Adrenal gland (tissue), 12 donors: ENCODE data around the gene THPO. TPM values are rescaled to one million over a fixed set of nuclear protein-coding genes. Genes with fewer than 3 reads are reported as not detected.

Experiments
- DNase-seq, 7 donors: peaks; one replicate each; pipeline ENCODE4 v3.0.0-alpha.2; 2019 to 2020
- H3K27ac ChIP-seq, 5 donors: fragments of 200-600 bp; sonication (generic) in 4 of 5; 1 replicate in 3 of 5; 2 replicates in 2 of 5; pipeline versions ENCODE4 v1.5.1 to v1.8.0; 2016 to 2020; ENCODE audit warnings: mild to moderate bottlenecking in 1 of 5
- H3K27me3 ChIP-seq: fragments of 200-600 bp; 2 replicates; pipeline ENCODE4 v1.8.0; 2021
- H3K36me3 ChIP-seq, 2 donors: fragments of 200-600 bp; replicated peaks in 1 of 2; 1 replicate in 1 of 2; 2 replicates in 1 of 2; pipeline versions ENCODE4 v1.5.1 to v1.8.0; 2018 to 2022
- H3K4me1 ChIP-seq, 2 donors: fragments of 200-600 bp; replicated peaks in 1 of 2; 1 replicate in 1 of 2; 2 replicates in 1 of 2; pipeline versions ENCODE4 v1.5.1 to v1.8.0; 2018 to 2021
- H3K4me3 ChIP-seq, 4 donors: fragments of 200-600 bp; sonication (generic) in 3 of 4; one replicate each; pipeline ENCODE4 v1.5.1; 2016 to 2018
- H3K9me3 ChIP-seq, 3 donors: fragments of 200-600 bp; sonication (generic) in 1 of 3; replicated peaks in 1 of 3; 1 replicate in 2 of 3; 2 replicates in 1 of 3; pipeline versions ENCODE4 v1.5.1 to v1.8.0; 2016 to 2021
- POLR2A ChIP-seq, 2 donors: fragments of 450-650 bp; IDR thresholded peaks; one replicate each; pipeline ENCODE4 v1.6.1; 2017; ENCODE audit warnings: antibody characterized with exemption in 2 of 2, mild to moderate bottlenecking in 2 of 2, moderate library complexity in 1 of 2
- whole genome bisulfite sequencing, 4 donors: extraction: QIAGEN DNeasy Blood & Tissue Kit in 2 of 4; methylation state at CpG; one replicate each; pipeline versions ENCODE4 v1.1.5 to v1.1.7; 2013 to 2017; 5-methylcytosine and 5-hydroxymethylcytosine counted together
- intact Hi-C, 2 donors: fragments of 100-400 bp; cut with DNase I; formaldehyde crosslinking; loops; one replicate each; pipeline versions ENCODE4 v1.14.1 to v1.15.0; 2022 to 2023
- polyA plus RNA-seq, 3 donors: library from polyadenylated mRNA; stranded (reverse); fragments of 200-250 nt in 2 of 3; fragments of 350-450 nt in 1 of 3; fragmentation: Illumina TruSeq in 1 of 3; extraction: RNeasy Lipid Tissue Mini Kit (QIAGEN cat#74804) in 1 of 3; gene quantifications; one replicate each; pipeline ENCODE4 v1.2.3, GENCODE V29; 2013 to 2014
- total RNA-seq, 9 donors: library from RNA; depleted of rRNA in 4 of 9; stranded (reverse); fragments of >200 nt in 4 of 9; fragments of 120-200 nt in 1 of 9; fragmentation: NEBNext Ultra II Directional in 1 of 9; extraction: Animal tissue kit (Norgen Biotek cat#: 25700) in 1 of 9; gene quantifications; one replicate each; pipeline versions ENCODE4 v1.1.0 to v1.2.4, GENCODE V29; 2013 to 2023
- TF ChIP-seq, protein P1 (sequence below), 6 experiments: fragments of 450-650 bp in 4 of 6; fragments of 200-600 bp in 2 of 6; sonication (generic) in 1 of 6; IDR thresholded peaks; 1 replicate in 5 of 6; 2 replicates in 1 of 6; pipeline versions ENCODE4 v1.5.1 to v1.8.0; 2016 to 2021; ENCODE audit warnings: antibody characterized with exemption in 6 of 6, mild to moderate bottlenecking in 2 of 6, moderate library complexity in 1 of 6
- donor health status: healthy with polysubstance abuse.
- donor health status: Bipolar disorder and iron deficiency.
- donor health status: DM: yes; HTN: yes; CAD: no.
- donor health status: DM: no; HTN: no; CAD: no.
- donor health status: DM: no; HTN: no; CAD: no.
- donor health status: DM: yes; HTN: yes; CAD: no.

Gene THPO
- total and polyA plus RNA-seq, 12 donors: 0.11 to 5.3 (median 2.2) TPM; not detected in 3

DNA sequence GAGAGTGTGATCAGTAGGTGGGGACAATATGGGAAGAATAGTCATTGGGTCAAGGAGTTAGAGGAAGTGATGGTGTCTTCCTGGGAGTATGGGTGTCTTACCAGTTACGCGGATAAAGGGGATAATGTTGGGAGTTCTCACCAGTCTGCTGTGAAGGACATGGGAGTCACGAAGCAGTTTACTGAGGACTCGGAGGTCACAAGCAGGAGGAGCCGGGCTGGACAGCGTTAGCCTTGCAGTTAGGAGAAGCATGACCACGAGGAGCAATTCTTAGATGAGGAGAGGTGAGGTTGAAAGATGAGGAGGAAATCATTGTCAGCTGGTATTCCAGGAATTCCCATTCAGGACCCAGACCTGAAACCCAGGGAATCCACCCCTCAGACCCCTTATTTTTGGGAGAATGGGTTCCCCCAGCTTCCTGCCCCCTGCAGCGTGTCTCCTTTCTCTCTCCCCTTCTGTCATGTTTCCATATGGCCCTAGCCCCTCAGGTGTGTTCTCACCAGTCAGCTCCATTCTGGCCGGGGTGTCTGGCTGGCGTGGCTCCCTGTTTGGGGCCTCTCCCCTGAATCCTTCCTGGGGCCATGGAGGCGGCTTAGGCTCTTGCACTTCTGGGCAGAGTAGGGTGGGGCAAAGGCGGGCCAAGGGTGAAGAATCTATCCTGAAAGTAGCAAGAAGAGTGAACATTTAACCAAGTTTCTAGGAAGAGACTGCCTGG, 2.1 kb downstream of the THPO start:
- intact Hi-C loops: loop anchor here in 1 of 2 donors (5.0 kb wide), 1 partner anchor 166 kb away; no protein-coding TSS in a partner anchor
- Histone ChIP-seq H3K27ac (no peak overlapping the region), H3K36me3 (no peaks in the 10 kb centered on the region), H3K4me3 (no peak overlapping the region), H3K4me1 (peaks cover 5 to 41% of the 10 kb centered on the region in 2 donors), H3K27me3 (peaks cover 2% of the 10 kb centered on the region), H3K9me3 (no peaks in the 10 kb centered on the region)
- 80 to 90% (median 85%) methylated on average over 12 of the region's 12 CpGs for WGBS, 4 donors
- DNase-seq: peak in 1 of 7 donors; percentile 16
- no peak for TF ChIP-seq POLR2A (IDR thresholded peaks at IDR 0.05)
- TF ChIP-seq, protein P1, sequence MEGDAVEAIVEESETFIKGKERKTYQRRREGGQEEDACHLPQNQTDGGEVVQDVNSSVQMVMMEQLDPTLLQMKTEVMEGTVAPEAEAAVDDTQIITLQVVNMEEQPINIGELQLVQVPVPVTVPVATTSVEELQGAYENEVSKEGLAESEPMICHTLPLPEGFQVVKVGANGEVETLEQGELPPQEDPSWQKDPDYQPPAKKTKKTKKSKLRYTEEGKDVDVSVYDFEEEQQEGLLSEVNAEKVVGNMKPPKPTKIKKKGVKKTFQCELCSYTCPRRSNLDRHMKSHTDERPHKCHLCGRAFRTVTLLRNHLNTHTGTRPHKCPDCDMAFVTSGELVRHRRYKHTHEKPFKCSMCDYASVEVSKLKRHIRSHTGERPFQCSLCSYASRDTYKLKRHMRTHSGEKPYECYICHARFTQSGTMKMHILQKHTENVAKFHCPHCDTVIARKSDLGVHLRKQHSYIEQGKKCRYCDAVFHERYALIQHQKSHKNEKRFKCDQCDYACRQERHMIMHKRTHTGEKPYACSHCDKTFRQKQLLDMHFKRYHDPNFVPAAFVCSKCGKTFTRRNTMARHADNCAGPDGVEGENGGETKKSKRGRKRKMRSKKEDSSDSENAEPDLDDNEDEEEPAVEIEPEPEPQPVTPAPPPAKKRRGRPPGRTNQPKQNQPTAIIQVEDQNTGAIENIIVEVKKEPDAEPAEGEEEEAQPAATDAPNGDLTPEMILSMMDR (IDR thresholded peaks at IDR 0.05): no peak

DNA sequence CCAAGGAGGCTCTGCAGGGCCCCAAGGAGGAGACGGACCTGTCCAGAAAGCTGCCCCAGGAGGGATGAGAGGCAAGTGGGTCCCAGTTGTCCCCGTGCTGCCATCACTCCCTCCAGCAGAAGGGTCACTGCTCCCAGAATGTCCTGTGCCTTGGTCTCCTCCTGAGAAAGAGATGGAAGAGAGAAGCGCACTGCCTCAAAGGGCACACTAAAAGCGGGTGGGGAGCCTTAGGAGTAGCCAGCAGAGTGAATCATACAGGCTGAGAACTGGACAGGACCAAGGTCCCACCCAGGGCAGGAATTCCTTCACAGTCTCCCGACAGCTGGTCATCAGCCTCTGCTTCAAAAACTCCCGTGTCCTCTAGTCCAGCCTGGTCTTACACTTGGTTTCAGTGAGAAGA, 4.6 kb downstream of the THPO start:
- Histone ChIP-seq H3K36me3 (peaks cover 0 to 8% of the 10 kb centered on the region in 2 donors), H3K27ac (peak overlapping the region in 1 of 5 donors; percentile 18), H3K4me1 (peaks cover 10 to 47% of the 10 kb centered on the region in 2 donors), H3K9me3 (no peaks in the 10 kb centered on the region), H3K4me3 (no peak overlapping the region), H3K27me3 (no peaks in the 10 kb centered on the region)
- peak in 6 of 7 donors; percentile 56 to 79 (median 62) for DNase-seq
- WGBS, 4 donors: 31 to 55% (median 48%) methylated on average over 5 to 6 of the region's 6 CpGs
- TF ChIP-seq, protein P1 (IDR thresholded peaks at IDR 0.05): no peak
- TF ChIP-seq POLR2A (IDR thresholded peaks at IDR 0.05): no peak
- intact Hi-C loops: loop anchor here (5.0 kb wide), 2 partner anchors 139 to 169 kb away; no protein-coding TSS in a partner anchor

DNA sequence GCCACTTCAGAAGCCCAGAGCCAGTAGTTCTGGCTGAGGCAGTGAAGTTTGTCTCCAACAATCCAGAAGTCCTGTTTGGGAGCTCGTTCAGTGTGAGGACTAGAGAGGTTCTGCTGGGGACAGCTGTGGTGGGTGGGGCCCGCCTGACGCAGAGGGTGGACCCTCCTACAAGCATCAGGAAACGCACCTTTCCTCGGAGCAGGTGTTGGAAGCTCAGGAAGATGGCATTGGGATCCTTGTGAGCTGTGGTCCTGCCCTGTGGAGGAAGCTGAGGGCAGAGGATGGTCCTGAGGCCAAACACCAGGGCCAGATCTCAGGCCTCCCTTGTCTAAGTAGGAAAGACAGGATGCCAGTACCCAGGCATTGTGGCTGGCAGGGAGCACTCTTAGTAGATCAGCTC, 5.1 kb downstream of the THPO start:
- peaks cover 0 to 13% of the 10 kb centered on the region in 2 donors for H3K36me3 ChIP-seq
- no peak for DNase-seq
- H3K4me3 ChIP-seq: no peak overlapping the region
- no peaks in the 10 kb centered on the region for H3K9me3 ChIP-seq
- H3K4me1 ChIP-seq: peaks cover 10 to 44% of the 10 kb centered on the region in 2 donors
- H3K27ac ChIP-seq: peak overlapping the region in 1 of 5 donors; percentile 18
- intact Hi-C loops: loop anchor here (5.0 kb wide), 2 partner anchors 139 to 169 kb away; no protein-coding TSS in a partner anchor
- no peaks in the 10 kb centered on the region for H3K27me3 ChIP-seq
- TF ChIP-seq POLR2A (IDR thresholded peaks at IDR 0.05): no peak
- TF ChIP-seq, protein P1 (IDR thresholded peaks at IDR 0.05): no peak
- WGBS, 4 donors: 74 to 79% (median 77%) methylated on average over 5 of the region's 5 CpGs

DNA sequence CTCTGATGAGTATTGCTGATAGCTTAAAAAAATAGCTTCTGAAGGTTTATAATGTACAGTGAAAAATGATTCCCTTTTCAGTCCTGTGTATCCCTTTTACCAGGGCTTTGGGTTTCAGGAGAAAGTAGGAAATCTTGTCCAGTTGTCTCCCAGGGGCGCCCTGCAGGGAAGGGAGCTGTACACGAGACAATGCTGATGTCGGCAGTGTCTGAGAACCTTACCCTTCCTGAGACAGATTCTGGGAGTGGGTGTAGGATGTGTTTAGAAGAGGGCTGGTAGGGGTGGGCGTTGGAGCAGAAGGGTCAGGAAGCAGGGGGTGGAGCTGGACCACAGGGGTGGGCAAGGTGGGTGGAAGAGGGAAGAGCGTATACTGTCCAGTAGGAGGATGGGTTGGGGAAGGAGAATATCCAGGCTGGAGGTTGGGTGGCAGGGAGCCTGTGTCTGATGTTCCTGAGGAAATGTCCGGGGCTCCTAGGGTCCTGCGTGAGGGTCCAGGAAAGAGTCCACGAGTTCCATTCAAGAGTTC, 5.6 kb downstream of the THPO start:
- Histone ChIP-seq H3K36me3 (peaks cover 0 to 16% of the 10 kb centered on the region in 2 donors), H3K27ac (peak overlapping the region in 1 of 5 donors; percentile 18), H3K9me3 (no peaks in the 10 kb centered on the region), H3K4me1 (peaks cover 10 to 38% of the 10 kb centered on the region in 2 donors), H3K4me3 (no peak overlapping the region), H3K27me3 (no peaks in the 10 kb centered on the region)
- 66 to 76% (median 68%) methylated on average over 8 of the region's 8 CpGs for WGBS, 4 donors
- no peak for DNase-seq
- intact Hi-C loops: loop anchor here (5.0 kb wide), 2 partner anchors 140 to 170 kb away; no protein-coding TSS in a partner anchor
- no peak for TF ChIP-seq POLR2A (IDR thresholded peaks at IDR 0.05)
- TF ChIP-seq, protein P1 (IDR thresholded peaks at IDR 0.05): no peak
